ENCODE measurements around the gene DIP2C. TPM values are rescaled to one million over a fixed set of nuclear protein-coding genes. Genes with fewer than 3 reads are reported as not detected.
A peak's percentile ranks its signal among the peaks of the same experiment; 100 is the strongest.

The DIP2C gene
- total RNA-seq, 1 experiment from 2014 or later = 11.4 TPM

DNA sequence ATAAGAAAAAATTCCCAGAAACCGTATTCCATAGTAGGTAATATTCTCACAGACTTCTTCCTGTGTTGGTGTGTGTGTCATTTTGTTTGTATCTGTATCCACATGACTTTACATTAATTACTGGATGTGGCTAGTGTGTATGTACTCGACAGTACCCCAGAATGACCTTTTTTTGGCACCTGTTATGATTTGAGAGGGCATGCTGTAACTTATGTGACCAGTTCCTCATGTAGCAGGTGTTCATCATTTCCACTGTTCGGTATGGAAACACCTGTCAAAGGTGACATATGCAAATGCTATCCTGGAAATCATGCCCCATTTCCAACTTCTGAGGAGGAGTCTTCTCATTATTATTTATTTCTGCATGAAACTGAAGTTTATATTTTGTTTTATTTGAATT lies 464.9 kb downstream of the DIP2C start:
- H3K36me3 Mint-ChIP-seq (ENCODE audit: insufficient read depth, unreplicated experiment) = peaks cover 18% of the 10 kb centered on the region
- no peaks in the 10 kb centered on the region for H3K27me3 Mint-ChIP-seq (ENCODE audit: insufficient read depth, unreplicated experiment)
- H3K4me3 ChIP-seq (ENCODE audit: low read depth, low read length) = no peak overlapping the region
- no peaks in the 10 kb centered on the region for H3K36me3 ChIP-seq (ENCODE audit: control insufficient read depth, insufficient read depth, low read length)
- H3K27ac Mint-ChIP-seq (ENCODE audit: unreplicated experiment) = no peak overlapping the region
- no peaks in the 10 kb centered on the region for H3K27me3 ChIP-seq (replicated peaks; ENCODE audit: control insufficient read depth, insufficient read depth, low read length)
- TF ChIP-seq, protein P1, sequence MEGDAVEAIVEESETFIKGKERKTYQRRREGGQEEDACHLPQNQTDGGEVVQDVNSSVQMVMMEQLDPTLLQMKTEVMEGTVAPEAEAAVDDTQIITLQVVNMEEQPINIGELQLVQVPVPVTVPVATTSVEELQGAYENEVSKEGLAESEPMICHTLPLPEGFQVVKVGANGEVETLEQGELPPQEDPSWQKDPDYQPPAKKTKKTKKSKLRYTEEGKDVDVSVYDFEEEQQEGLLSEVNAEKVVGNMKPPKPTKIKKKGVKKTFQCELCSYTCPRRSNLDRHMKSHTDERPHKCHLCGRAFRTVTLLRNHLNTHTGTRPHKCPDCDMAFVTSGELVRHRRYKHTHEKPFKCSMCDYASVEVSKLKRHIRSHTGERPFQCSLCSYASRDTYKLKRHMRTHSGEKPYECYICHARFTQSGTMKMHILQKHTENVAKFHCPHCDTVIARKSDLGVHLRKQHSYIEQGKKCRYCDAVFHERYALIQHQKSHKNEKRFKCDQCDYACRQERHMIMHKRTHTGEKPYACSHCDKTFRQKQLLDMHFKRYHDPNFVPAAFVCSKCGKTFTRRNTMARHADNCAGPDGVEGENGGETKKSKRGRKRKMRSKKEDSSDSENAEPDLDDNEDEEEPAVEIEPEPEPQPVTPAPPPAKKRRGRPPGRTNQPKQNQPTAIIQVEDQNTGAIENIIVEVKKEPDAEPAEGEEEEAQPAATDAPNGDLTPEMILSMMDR (IDR thresholded peaks at IDR 0.05; ENCODE audit: insufficient read depth in 1 of 2, low read depth in 1 of 2, low read length in 1 of 2, severe bottlenecking in 1 of 2, unreplicated experiment in 1 of 2) = no peak
- H3K9me3 Mint-ChIP-seq (ENCODE audit: unreplicated experiment) = no peaks in the 10 kb centered on the region
- DNase-seq = no peak
- H3K4me1 Mint-ChIP-seq (ENCODE audit: low read depth, unreplicated experiment) = no peaks in the 10 kb centered on the region
- BruUV-seq (replicated peaks) = no TSS peak
- no peaks in the 10 kb centered on the region for H3K9me3 ChIP-seq
- POLR2A ChIA-PET = no interaction called here
- H3K4me3 Mint-ChIP-seq (ENCODE audit: unreplicated experiment) = no peak overlapping the region
- peaks cover 5% of the 10 kb centered on the region for H3K4me1 ChIP-seq
- intact Hi-C loops (cut with micrococcal nuclease; ENCODE audit: unreplicated experiment) = no loop called here
- CTCF ChIA-PET = no interaction called here

Small RNAs within 50 kb of the gene (microRNA-seq; reads per million reads assigned to microRNA genes)
- gene MIR5699 = 11.3 reads per million, percentile 51 among the genes with 10 or more reads in this experiment

Other genes with a start within 250 kb of the DIP2C start
- 230 and 235 TPM in 2 replicates for gene LARP4B, start 242.0 kb upstream of the DIP2C start, total RNA-seq (2022)